Measurements from ENCODE around the gene CXCR6.

DNA sequence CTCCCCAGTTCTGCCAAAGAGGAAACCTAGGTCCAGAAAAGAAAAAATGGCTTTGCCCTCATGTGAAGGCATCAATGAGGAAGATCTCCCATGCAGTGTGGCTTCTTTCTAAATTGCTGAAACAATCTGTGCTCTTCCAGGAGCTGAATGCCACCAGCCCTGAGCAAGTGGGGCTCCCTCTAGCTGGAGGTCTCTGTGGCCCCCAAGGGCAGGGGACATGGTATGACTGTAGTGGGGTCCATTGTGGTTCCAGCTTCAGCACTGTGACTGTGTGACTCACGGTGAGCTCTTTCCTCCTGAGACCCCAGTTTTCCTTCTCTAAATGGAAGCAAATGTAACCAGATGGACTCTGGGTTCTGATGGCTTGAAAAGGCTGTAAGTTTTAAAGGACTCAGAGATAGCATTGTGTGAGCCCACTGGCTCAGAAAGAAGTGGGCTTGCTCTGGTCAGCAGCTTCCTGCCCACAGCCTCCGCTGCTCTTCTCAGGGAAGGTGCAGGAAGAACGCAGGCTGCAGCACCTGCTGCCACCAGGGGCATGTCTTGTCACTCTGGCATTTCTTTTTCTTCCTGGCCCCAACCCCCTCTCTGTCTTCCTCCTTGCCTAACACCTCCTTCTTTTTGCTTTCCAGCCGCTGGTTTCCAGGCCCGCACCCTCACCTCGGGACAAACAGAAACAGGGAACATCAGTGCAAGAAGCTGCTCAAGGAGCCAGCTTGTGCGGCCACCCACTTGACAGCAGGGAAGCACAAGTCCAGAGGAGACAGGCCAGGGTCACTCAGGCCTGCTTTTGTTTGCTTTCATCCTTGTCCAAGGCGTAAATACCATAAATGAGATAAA lies 5.8 kb upstream of the CXCR6 start:
- TF ChIP-seq, protein P1, sequence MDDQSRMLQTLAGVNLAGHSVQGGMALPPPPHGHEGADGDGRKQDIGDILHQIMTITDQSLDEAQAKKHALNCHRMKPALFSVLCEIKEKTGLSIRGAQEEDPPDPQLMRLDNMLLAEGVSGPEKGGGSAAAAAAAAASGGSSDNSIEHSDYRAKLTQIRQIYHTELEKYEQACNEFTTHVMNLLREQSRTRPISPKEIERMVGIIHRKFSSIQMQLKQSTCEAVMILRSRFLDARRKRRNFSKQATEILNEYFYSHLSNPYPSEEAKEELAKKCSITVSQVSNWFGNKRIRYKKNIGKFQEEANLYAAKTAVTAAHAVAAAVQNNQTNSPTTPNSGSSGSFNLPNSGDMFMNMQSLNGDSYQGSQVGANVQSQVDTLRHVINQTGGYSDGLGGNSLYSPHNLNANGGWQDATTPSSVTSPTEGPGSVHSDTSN (CRISPR knock-in tag; IDR thresholded peaks at IDR 0.05), result no peak
- TF ChIP-seq, protein P2, sequence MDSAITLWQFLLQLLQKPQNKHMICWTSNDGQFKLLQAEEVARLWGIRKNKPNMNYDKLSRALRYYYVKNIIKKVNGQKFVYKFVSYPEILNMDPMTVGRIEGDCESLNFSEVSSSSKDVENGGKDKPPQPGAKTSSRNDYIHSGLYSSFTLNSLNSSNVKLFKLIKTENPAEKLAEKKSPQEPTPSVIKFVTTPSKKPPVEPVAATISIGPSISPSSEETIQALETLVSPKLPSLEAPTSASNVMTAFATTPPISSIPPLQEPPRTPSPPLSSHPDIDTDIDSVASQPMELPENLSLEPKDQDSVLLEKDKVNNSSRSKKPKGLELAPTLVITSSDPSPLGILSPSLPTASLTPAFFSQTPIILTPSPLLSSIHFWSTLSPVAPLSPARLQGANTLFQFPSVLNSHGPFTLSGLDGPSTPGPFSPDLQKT (IDR thresholded peaks at IDR 0.05; ENCODE audit: borderline replicate concordance, low read depth, low read length), result no peak
- TF ChIP-seq, protein P3, sequence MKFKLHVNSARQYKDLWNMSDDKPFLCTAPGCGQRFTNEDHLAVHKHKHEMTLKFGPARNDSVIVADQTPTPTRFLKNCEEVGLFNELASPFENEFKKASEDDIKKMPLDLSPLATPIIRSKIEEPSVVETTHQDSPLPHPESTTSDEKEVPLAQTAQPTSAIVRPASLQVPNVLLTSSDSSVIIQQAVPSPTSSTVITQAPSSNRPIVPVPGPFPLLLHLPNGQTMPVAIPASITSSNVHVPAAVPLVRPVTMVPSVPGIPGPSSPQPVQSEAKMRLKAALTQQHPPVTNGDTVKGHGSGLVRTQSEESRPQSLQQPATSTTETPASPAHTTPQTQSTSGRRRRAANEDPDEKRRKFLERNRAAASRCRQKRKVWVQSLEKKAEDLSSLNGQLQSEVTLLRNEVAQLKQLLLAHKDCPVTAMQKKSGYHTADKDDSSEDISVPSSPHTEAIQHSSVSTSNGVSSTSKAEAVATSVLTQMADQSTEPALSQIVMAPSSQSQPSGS (tag by site-specific recombination; IDR thresholded peaks at IDR 0.05; ENCODE audit: low read depth), result no peak
- TF ChIP-seq WT1 (tag by site-specific recombination; IDR thresholded peaks at IDR 0.05), result no peak
- TF ChIP-seq, protein P4, sequence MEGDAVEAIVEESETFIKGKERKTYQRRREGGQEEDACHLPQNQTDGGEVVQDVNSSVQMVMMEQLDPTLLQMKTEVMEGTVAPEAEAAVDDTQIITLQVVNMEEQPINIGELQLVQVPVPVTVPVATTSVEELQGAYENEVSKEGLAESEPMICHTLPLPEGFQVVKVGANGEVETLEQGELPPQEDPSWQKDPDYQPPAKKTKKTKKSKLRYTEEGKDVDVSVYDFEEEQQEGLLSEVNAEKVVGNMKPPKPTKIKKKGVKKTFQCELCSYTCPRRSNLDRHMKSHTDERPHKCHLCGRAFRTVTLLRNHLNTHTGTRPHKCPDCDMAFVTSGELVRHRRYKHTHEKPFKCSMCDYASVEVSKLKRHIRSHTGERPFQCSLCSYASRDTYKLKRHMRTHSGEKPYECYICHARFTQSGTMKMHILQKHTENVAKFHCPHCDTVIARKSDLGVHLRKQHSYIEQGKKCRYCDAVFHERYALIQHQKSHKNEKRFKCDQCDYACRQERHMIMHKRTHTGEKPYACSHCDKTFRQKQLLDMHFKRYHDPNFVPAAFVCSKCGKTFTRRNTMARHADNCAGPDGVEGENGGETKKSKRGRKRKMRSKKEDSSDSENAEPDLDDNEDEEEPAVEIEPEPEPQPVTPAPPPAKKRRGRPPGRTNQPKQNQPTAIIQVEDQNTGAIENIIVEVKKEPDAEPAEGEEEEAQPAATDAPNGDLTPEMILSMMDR (tag by site-specific recombination; IDR thresholded peaks at IDR 0.05), result no peak
- TF ChIP-seq, protein P5, sequence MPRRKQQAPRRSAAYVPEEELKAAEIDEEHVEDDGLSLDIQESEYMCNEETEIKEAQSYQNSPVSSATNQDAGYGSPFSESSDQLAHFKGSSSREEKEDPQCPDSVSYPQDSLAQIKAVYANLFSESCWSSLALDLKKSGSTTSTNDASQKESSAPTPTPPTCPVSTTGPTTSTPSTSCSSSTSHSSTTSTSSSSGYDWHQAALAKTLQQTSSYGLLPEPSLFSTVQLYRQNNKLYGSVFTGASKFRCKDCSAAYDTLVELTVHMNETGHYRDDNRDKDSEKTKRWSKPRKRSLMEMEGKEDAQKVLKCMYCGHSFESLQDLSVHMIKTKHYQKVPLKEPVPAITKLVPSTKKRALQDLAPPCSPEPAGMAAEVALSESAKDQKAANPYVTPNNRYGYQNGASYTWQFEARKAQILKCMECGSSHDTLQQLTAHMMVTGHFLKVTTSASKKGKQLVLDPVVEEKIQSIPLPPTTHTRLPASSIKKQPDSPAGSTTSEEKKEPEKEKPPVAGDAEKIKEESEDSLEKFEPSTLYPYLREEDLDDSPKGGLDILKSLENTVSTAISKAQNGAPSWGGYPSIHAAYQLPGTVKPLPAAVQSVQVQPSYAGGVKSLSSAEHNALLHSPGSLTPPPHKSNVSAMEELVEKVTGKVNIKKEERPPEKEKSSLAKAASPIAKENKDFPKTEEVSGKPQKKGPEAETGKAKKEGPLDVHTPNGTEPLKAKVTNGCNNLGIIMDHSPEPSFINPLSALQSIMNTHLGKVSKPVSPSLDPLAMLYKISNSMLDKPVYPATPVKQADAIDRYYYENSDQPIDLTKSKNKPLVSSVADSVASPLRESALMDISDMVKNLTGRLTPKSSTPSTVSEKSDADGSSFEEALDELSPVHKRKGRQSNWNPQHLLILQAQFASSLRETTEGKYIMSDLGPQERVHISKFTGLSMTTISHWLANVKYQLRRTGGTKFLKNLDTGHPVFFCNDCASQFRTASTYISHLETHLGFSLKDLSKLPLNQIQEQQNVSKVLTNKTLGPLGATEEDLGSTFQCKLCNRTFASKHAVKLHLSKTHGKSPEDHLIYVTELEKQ (tag by site-specific recombination; IDR thresholded peaks at IDR 0.05; ENCODE audit: borderline replicate concordance), result no peak
- TF ChIP-seq, protein P6, sequence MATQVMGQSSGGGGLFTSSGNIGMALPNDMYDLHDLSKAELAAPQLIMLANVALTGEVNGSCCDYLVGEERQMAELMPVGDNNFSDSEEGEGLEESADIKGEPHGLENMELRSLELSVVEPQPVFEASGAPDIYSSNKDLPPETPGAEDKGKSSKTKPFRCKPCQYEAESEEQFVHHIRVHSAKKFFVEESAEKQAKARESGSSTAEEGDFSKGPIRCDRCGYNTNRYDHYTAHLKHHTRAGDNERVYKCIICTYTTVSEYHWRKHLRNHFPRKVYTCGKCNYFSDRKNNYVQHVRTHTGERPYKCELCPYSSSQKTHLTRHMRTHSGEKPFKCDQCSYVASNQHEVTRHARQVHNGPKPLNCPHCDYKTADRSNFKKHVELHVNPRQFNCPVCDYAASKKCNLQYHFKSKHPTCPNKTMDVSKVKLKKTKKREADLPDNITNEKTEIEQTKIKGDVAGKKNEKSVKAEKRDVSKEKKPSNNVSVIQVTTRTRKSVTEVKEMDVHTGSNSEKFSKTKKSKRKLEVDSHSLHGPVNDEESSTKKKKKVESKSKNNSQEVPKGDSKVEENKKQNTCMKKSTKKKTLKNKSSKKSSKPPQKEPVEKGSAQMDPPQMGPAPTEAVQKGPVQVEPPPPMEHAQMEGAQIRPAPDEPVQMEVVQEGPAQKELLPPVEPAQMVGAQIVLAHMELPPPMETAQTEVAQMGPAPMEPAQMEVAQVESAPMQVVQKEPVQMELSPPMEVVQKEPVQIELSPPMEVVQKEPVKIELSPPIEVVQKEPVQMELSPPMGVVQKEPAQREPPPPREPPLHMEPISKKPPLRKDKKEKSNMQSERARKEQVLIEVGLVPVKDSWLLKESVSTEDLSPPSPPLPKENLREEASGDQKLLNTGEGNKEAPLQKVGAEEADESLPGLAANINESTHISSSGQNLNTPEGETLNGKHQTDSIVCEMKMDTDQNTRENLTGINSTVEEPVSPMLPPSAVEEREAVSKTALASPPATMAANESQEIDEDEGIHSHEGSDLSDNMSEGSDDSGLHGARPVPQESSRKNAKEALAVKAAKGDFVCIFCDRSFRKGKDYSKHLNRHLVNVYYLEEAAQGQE (tag by site-specific recombination; IDR thresholded peaks at IDR 0.05), result no peak
